ENCODE data around the gene RNF123. TPM values are rescaled to one million over a fixed set of nuclear protein-coding genes. Genes with fewer than 3 reads are reported as not detected.

Gene RNF123
- total RNA-seq, 1 donor from 2014 or later: 33.1 TPM

- H3K4me1 ChIP-seq: no peaks in the 10 kb centered on the region
- no peak overlapping the region for H3K4me3 ChIP-seq
- H3K9me3 ChIP-seq: no peaks in the 10 kb centered on the region
- intact Hi-C loops (cut with DNase I): loop anchor here (2.0 kb wide), 1 partner anchor 136 kb away; no protein-coding TSS in a partner anchor
- no peaks in the 10 kb centered on the region for H3K27me3 ChIP-seq
- no peak for DNase-seq (ENCODE audit: low spot score in 2 of 2)
- no peak overlapping the region for H3K27ac ChIP-seq
- peaks cover 44 to 79% of the 10 kb centered on the region in 2 donors for H3K36me3 ChIP-seq
- TF ChIP-seq CTCF (IDR thresholded peaks at IDR 0.05): no peak
Observed at GRCh38 chr3:49702672-49703071, 13.3 kb downstream of the RNF123 start.

- intact Hi-C loops (cut with DNase I): loop anchor here (2.0 kb wide), 1 partner anchor 135 kb away; no protein-coding TSS in a partner anchor
- Histone ChIP-seq H3K36me3 (peaks cover 38 to 76% of the 10 kb centered on the region in 2 donors), H3K4me3 (no peak overlapping the region), H3K27ac (no peak overlapping the region), H3K27me3 (no peaks in the 10 kb centered on the region), H3K9me3 (no peaks in the 10 kb centered on the region), H3K4me1 (no peaks in the 10 kb centered on the region)
- DNase-seq (ENCODE audit: low spot score in 2 of 2): no peak
- peak; percentile 61 to 69 (median 64) for TF ChIP-seq CTCF (IDR thresholded peaks at IDR 0.05)
Observed at GRCh38 chr3:49703443-49703927, 14.1 kb downstream of the RNF123 start.

- Histone ChIP-seq H3K36me3 (peaks cover 34 to 71% of the 10 kb centered on the region in 2 donors), H3K4me1 (no peaks in the 10 kb centered on the region), H3K27ac (no peak overlapping the region), H3K9me3 (no peaks in the 10 kb centered on the region), H3K27me3 (no peaks in the 10 kb centered on the region), H3K4me3 (no peak overlapping the region)
- intact Hi-C loops (cut with DNase I): loop anchor here (2.0 kb wide), 1 partner anchor 135 kb away; no protein-coding TSS in a partner anchor
- TF ChIP-seq CTCF (IDR thresholded peaks at IDR 0.05): no peak
- no peak for DNase-seq (ENCODE audit: low spot score in 2 of 2)
Observed at GRCh38 chr3:49703956-49704355, 14.6 kb downstream of the RNF123 start.

- peaks cover 27 to 66% of the 10 kb centered on the region in 2 donors for H3K36me3 ChIP-seq
- intact Hi-C loops (cut with DNase I): no loop called here
Observed at GRCh38 chr3:49704629-49705028, 15.3 kb downstream of the RNF123 start.

GRCh38 chr3:49705390-49705960 is 16.1 kb downstream of the RNF123 start:
- intact Hi-C loops (cut with DNase I): no loop called here
- Histone ChIP-seq H3K9me3 (no peaks in the 10 kb centered on the region), H3K27ac (no peak overlapping the region), H3K27me3 (no peaks in the 10 kb centered on the region), H3K4me1 (no peaks in the 10 kb centered on the region), H3K36me3 (peaks cover 22 to 57% of the 10 kb centered on the region in 2 donors), H3K4me3 (no peak overlapping the region)
- no peak for TF ChIP-seq CTCF (IDR thresholded peaks at IDR 0.05)
- no peak for DNase-seq (ENCODE audit: low spot score in 2 of 2)

More at GRCh38 chr3:49704629-49705028, 15.3 kb downstream of the RNF123 start:
- no peak for TF ChIP-seq CTCF (IDR thresholded peaks at IDR 0.05)
- no peak for DNase-seq (ENCODE audit: low spot score in 2 of 2)
- H3K4me1 ChIP-seq: no peaks in the 10 kb centered on the region
- no peak overlapping the region for H3K4me3 ChIP-seq
- no peaks in the 10 kb centered on the region for H3K9me3 ChIP-seq
- no peaks in the 10 kb centered on the region for H3K27me3 ChIP-seq
- no peak overlapping the region for H3K27ac ChIP-seq
